Transverse colon (tissue), 4 donors: ENCODE measurements around the gene PCSK6.

Experiments used
- CTCF ChIP-seq, 5 experiments: fragments of 200-600 bp in 3 of 5; fragments of 450-650 bp in 2 of 5; sonication (generic) in 3 of 5; IDR thresholded peaks; 1 replicate in 2 of 5; 2 replicates in 3 of 5; pipeline ENCODE4 v1.5.1; 2016 to 2017; ENCODE audit warnings: antibody characterized with exemption in 5 of 5, inconsistent platforms in 3 of 5, mild to moderate bottlenecking in 2 of 5, moderate library complexity in 1 of 5
- EP300 ChIP-seq: sonication (generic); formaldehyde crosslinking; IDR thresholded peaks from one replicate; pipeline ENCODE4 v1.6.1; 2017; ENCODE audit warnings: antibody characterized with exemption, low read depth
- POLR2A ChIP-seq: fragments of 450-650 bp; IDR thresholded peaks from one replicate; pipeline ENCODE4 v1.6.1; 2016; ENCODE audit warnings: antibody characterized with exemption, mild to moderate bottlenecking, moderate library complexity
- POLR2AphosphoS5 ChIP-seq, 3 donors: sonication (generic); formaldehyde crosslinking; IDR thresholded peaks; one replicate each; pipeline ENCODE4 v1.6.1; 2016; ENCODE audit warnings: antibody characterized with exemption in 3 of 3

DNA sequence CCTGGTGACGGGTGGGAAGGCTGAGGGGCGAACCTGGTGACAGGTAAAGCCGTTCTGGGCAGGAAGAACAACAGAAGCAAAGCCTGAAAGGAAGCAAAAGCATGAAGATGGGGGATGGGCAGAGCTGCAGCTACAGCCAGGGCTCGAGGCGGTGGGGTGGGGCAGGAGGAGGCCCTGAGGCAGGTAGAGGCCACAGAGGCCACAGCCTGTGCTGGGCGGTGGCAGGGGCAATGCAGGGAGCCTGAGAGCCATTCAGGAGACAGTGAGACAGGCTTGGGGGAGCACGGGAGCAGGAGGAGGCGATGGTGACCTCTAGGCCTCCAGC is 8.2 kb downstream of the PCSK6 start:
- no peak for TF ChIP-seq CTCF (IDR thresholded peaks at IDR 0.05)
- no peak for TF ChIP-seq POLR2A
- no peak for TF ChIP-seq EP300
- TF ChIP-seq POLR2AphosphoS5 (IDR thresholded peaks at IDR 0.05) = no peak
